CD4-positive, CD25-positive, alpha-beta regulatory T cell (primary cell): ENCODE measurements around the gene CELF5. TPM values are rescaled to one million over a fixed set of nuclear protein-coding genes. Genes with fewer than 3 reads are reported as not detected.

Experiments
- ATAC-seq, 2 donors: fragments of 150-1000 bp; cut with Tn5 transposase; one replicate each; pipeline ENCODE4 v1.10.0; 2021; ENCODE audit warnings: low read depth in 2 of 2, moderate number of reproducible peaks in 2 of 2, moderate library complexity in 1 of 2
- DNase-seq, 3 donors: peaks; one replicate each; pipeline versions ENCODE4 v3.0.0 to v3.0.0-alpha.2; 2012 to 2022; ENCODE audit warnings: mixed read lengths in 1 of 3
- H3K27ac ChIP-seq: one replicate; pipeline ENCODE4 v1.7.0; 2013; ENCODE audit warnings: mild to moderate bottlenecking, low read length; ENCODE audit not compliant: insufficient read depth, poor library complexity, severe bottlenecking
- H3K27me3 ChIP-seq: one replicate; pipeline ENCODE4 v1.7.0; 2013; ENCODE audit warnings: low read length; ENCODE audit not compliant: control insufficient read depth, insufficient read depth
- H3K36me3 ChIP-seq: one replicate; pipeline ENCODE4 v1.7.0; 2013; ENCODE audit warnings: mild to moderate bottlenecking, low read length, moderate library complexity; ENCODE audit not compliant: control insufficient read depth, insufficient read depth
- H3K4me1 ChIP-seq: 2 replicates; pipeline ENCODE4 v1.7.0; 2013; ENCODE audit warnings: mild to moderate bottlenecking, low read length; ENCODE audit not compliant: insufficient read depth, control insufficient read depth, poor library complexity, severe bottlenecking
- H3K4me3 ChIP-seq: one replicate; pipeline ENCODE4 v1.7.0; 2013; ENCODE audit warnings: low read depth, mild to moderate bottlenecking, low read length, moderate library complexity
- H3K9me3 ChIP-seq, 2 experiments: 1 replicate in 1 of 2; 2 replicates in 1 of 2; pipeline ENCODE4 v1.7.0; 2013; ENCODE audit warnings: low read length in 2 of 2, mild to moderate bottlenecking in 1 of 2, moderate library complexity in 1 of 2; ENCODE audit not compliant: control insufficient read depth in 2 of 2
- H3K27ac Mint-ChIP-seq, 3 donors: one replicate each; pipeline ENCODE4 v1.8.0; 2020 to 2022; ENCODE audit warnings: mild to moderate bottlenecking in 3 of 3, mixed read lengths in 3 of 3, moderate library complexity in 2 of 3
- H3K27me3 Mint-ChIP-seq: one replicate; pipeline ENCODE4 v1.8.0; 2022; ENCODE audit warnings: mild to moderate bottlenecking, mixed read lengths
- H3K36me3 Mint-ChIP-seq: one replicate; pipeline ENCODE4 v1.8.0; 2020; ENCODE audit warnings: mixed read lengths
- H3K4me1 Mint-ChIP-seq, 4 donors: one replicate each; pipeline ENCODE4 v1.8.0; 2020 to 2022; ENCODE audit warnings: mixed read lengths in 4 of 4, mild to moderate bottlenecking in 1 of 4
- H3K4me3 Mint-ChIP-seq, 4 donors: one replicate each; pipeline ENCODE4 v1.8.0; 2020 to 2022; ENCODE audit warnings: mild to moderate bottlenecking in 4 of 4, mixed read lengths in 4 of 4, moderate library complexity in 3 of 4
- H3K9me3 Mint-ChIP-seq, 7 donors: one replicate each; pipeline ENCODE4 v1.8.0; 2020 to 2022; ENCODE audit warnings: mixed read lengths in 7 of 7, mild to moderate bottlenecking in 3 of 7, moderate library complexity in 2 of 7
- polyA plus RNA-seq, 4 donors: library from polyadenylated mRNA; unstranded; fragments of 300-500 nt; fragmentation: Illumina TruSeq; gene quantifications; one replicate each; pipeline ENCODE4 v1.2.3, GENCODE V29; 2021
- total RNA-seq: library from RNA; stranded (reverse); gene quantifications from one replicate; pipeline ENCODE4 v1.2.3, GENCODE V29; 2022

CELF5 gene
- total and polyA plus RNA-seq, 5 donors from 2014 or later = 0.17 TPM; not detected in 4

- H3K4me1 ChIP-seq = peaks cover 3% of the 10 kb centered on the region
- no peaks in the 10 kb centered on the region for H3K27me3 ChIP-seq
- H3K36me3 ChIP-seq = no peaks in the 10 kb centered on the region
- no peaks in the 10 kb centered on the region for H3K36me3 Mint-ChIP-seq
- no peaks in the 10 kb centered on the region for H3K9me3 ChIP-seq
- DNase-seq = no peak
- no peak overlapping the region for H3K4me3 ChIP-seq
- no peak overlapping the region for H3K27ac ChIP-seq
- no peak overlapping the region for H3K27ac Mint-ChIP-seq
- ATAC-seq = no peak
- H3K4me1 Mint-ChIP-seq = peaks cover 0 to 2% (median 0%) of the 10 kb centered on the region in 4 donors
- H3K4me3 Mint-ChIP-seq = no peak overlapping the region
- peaks cover 0 to 2% (median 0%) of the 10 kb centered on the region in 7 donors for H3K9me3 Mint-ChIP-seq
- peaks cover 20% of the 10 kb centered on the region for H3K27me3 Mint-ChIP-seq
These were observed 1.8 kb upstream of the CELF5 start for GRCh38 chr19:3222709-3223108.

GRCh38 chr19:3225169-3225485 lies 666 bp downstream of the CELF5 start:
- Mint-ChIP-seq H3K4me3 (no peak overlapping the region), H3K4me1 (peaks cover 0 to 2% (median 0%) of the 10 kb centered on the region in 4 donors), H3K27me3 (peaks cover 23% of the 10 kb centered on the region), H3K36me3 (no peaks in the 10 kb centered on the region), H3K9me3 (no peaks in the 10 kb centered on the region), H3K27ac (no peak overlapping the region)
- Histone ChIP-seq H3K4me1 (peaks cover 3% of the 10 kb centered on the region), H3K36me3 (no peaks in the 10 kb centered on the region), H3K9me3 (no peaks in the 10 kb centered on the region), H3K27ac (no peak overlapping the region), H3K4me3 (no peak overlapping the region), H3K27me3 (no peaks in the 10 kb centered on the region)
- no peak for DNase-seq
- ATAC-seq = no peak

- DNase-seq (no peak), ATAC-seq (no peak)
- Mint-ChIP-seq H3K27me3 (peaks cover 23% of the 10 kb centered on the region), H3K36me3 (no peaks in the 10 kb centered on the region), H3K4me1 (peaks cover 0 to 2% (median 0%) of the 10 kb centered on the region in 4 donors), H3K9me3 (no peaks in the 10 kb centered on the region), H3K4me3 (no peak overlapping the region), H3K27ac (no peak overlapping the region)
- Histone ChIP-seq H3K9me3 (no peaks in the 10 kb centered on the region), H3K4me1 (peaks cover 3% of the 10 kb centered on the region), H3K27me3 (no peaks in the 10 kb centered on the region), H3K27ac (no peak overlapping the region), H3K36me3 (no peaks in the 10 kb centered on the region), H3K4me3 (no peak overlapping the region)
These were observed 1.2 kb downstream of the CELF5 start for GRCh38 chr19:3225677-3226093.

- Histone ChIP-seq H3K9me3 (no peaks in the 10 kb centered on the region), H3K4me1 (peaks cover 3% of the 10 kb centered on the region), H3K4me3 (no peak overlapping the region), H3K27ac (no peak overlapping the region), H3K27me3 (peaks cover 3% of the 10 kb centered on the region), H3K36me3 (no peaks in the 10 kb centered on the region)
- ATAC-seq (no peak), DNase-seq (no peak)
- H3K9me3 Mint-ChIP-seq = peaks cover 0 to 2% (median 0%) of the 10 kb centered on the region in 7 donors
- H3K36me3 Mint-ChIP-seq = no peaks in the 10 kb centered on the region
- H3K4me1 Mint-ChIP-seq = peaks cover 0 to 2% (median 0%) of the 10 kb centered on the region in 4 donors
- H3K4me3 Mint-ChIP-seq = no peak overlapping the region
- H3K27me3 Mint-ChIP-seq = peaks cover 23% of the 10 kb centered on the region
- no peak overlapping the region for H3K27ac Mint-ChIP-seq
These were observed 2.7 kb downstream of the CELF5 start for GRCh38 chr19:3227054-3227626.

- no peak for DNase-seq
- no peak overlapping the region for H3K27ac ChIP-seq
- H3K36me3 ChIP-seq = no peaks in the 10 kb centered on the region
- H3K9me3 ChIP-seq = no peaks in the 10 kb centered on the region
- peaks cover 3% of the 10 kb centered on the region for H3K27me3 ChIP-seq
- peaks cover 0 to 2% (median 0%) of the 10 kb centered on the region in 7 donors for H3K9me3 Mint-ChIP-seq
- no peak for ATAC-seq
- H3K4me3 Mint-ChIP-seq = no peak overlapping the region
- H3K4me1 ChIP-seq = peaks cover under 1% of the 10 kb centered on the region
- peaks cover 0 to 2% (median under 1%) of the 10 kb centered on the region in 4 donors for H3K4me1 Mint-ChIP-seq
- no peaks in the 10 kb centered on the region for H3K36me3 Mint-ChIP-seq
- no peak overlapping the region for H3K4me3 ChIP-seq
- H3K27ac Mint-ChIP-seq = peak overlapping the region in 1 of 3 donors; percentile 90
- peaks cover 23% of the 10 kb centered on the region for H3K27me3 Mint-ChIP-seq
These were observed 4.9 kb downstream of the CELF5 start for GRCh38 chr19:3229346-3229743.

GRCh38 chr19:3229888-3230496 lies 5.5 kb downstream of the CELF5 start:
- Histone ChIP-seq H3K36me3 (no peaks in the 10 kb centered on the region), H3K4me1 (no peaks in the 10 kb centered on the region), H3K27me3 (peaks cover 3% of the 10 kb centered on the region), H3K4me3 (no peak overlapping the region), H3K27ac (no peak overlapping the region), H3K9me3 (no peaks in the 10 kb centered on the region)
- no peak for ATAC-seq
- DNase-seq = no peak
- Mint-ChIP-seq H3K4me1 (peaks cover 0 to 2% (median under 1%) of the 10 kb centered on the region in 4 donors), H3K27ac (no peak overlapping the region), H3K4me3 (no peak overlapping the region), H3K36me3 (no peaks in the 10 kb centered on the region), H3K9me3 (peaks cover 0 to 2% (median 0%) of the 10 kb centered on the region in 7 donors), H3K27me3 (peaks cover 23% of the 10 kb centered on the region)

- H3K36me3 ChIP-seq = no peaks in the 10 kb centered on the region
- H3K9me3 Mint-ChIP-seq = peaks cover 0 to 3% (median 0%) of the 10 kb centered on the region in 7 donors
- H3K4me1 Mint-ChIP-seq = peaks cover 0 to 2% (median under 1%) of the 10 kb centered on the region in 4 donors
- no peaks in the 10 kb centered on the region for H3K9me3 ChIP-seq
- H3K27ac ChIP-seq = no peak overlapping the region
- H3K27me3 ChIP-seq = peaks cover 3% of the 10 kb centered on the region
- H3K4me3 Mint-ChIP-seq = no peak overlapping the region
- no peak for ATAC-seq
- peaks cover 19% of the 10 kb centered on the region for H3K27me3 Mint-ChIP-seq
- no peaks in the 10 kb centered on the region for H3K4me1 ChIP-seq
- DNase-seq = no peak
- H3K36me3 Mint-ChIP-seq = no peaks in the 10 kb centered on the region
- H3K4me3 ChIP-seq = no peak overlapping the region
- H3K27ac Mint-ChIP-seq = no peak overlapping the region
These were observed 6.8 kb downstream of the CELF5 start for GRCh38 chr19:3231288-3231687.

- ATAC-seq (no peak), DNase-seq (no peak)
- H3K4me1 Mint-ChIP-seq = peaks cover 0 to 2% (median 0%) of the 10 kb centered on the region in 4 donors
- H3K9me3 Mint-ChIP-seq = peaks cover 0 to 3% (median 0%) of the 10 kb centered on the region in 7 donors
- no peak overlapping the region for H3K4me3 Mint-ChIP-seq
- H3K27me3 Mint-ChIP-seq = peaks cover 9% of the 10 kb centered on the region
- Histone ChIP-seq H3K4me3 (no peak overlapping the region), H3K4me1 (no peaks in the 10 kb centered on the region), H3K27ac (no peak overlapping the region), H3K27me3 (peaks cover 3% of the 10 kb centered on the region), H3K36me3 (no peaks in the 10 kb centered on the region), H3K9me3 (no peaks in the 10 kb centered on the region)
- H3K36me3 Mint-ChIP-seq = no peaks in the 10 kb centered on the region
- H3K27ac Mint-ChIP-seq = no peak overlapping the region
These were observed 8.7 kb downstream of the CELF5 start for GRCh38 chr19:3233116-3233515.
